ENCODE results near the gene RBM5.

GRCh38 chr3:50164984-50165909 lies 76.5 kb downstream of the RBM5 start:
- TF ChIP-seq SPI1 (IDR thresholded peaks at IDR 0.05; ENCODE audit: low read depth, low read length) (no peak), TAF1 (IDR thresholded peaks at IDR 0.05; ENCODE audit: low read depth, low read length) (no peak), POLR2AphosphoS5 (IDR thresholded peaks at IDR 0.05; ENCODE audit: low read depth, low read length) (no peak), POLR2A (IDR thresholded peaks at IDR 0.05; ENCODE audit: low read depth, low read length) (no peak), POU2F2 (IDR thresholded peaks at IDR 0.05; ENCODE audit: low read depth, low read length) (no peak)

All from GM12891 (cell line).